Stimulated activated CD8-positive, alpha-beta memory T cell treated with anti-CD3 and anti-CD28 coated beads, Interleukin-4, amount 100 ng/mL, for 4 hours (primary cell): ENCODE measurements around the gene PAXIP1.
A peak's percentile ranks its signal among the peaks of the same experiment; 100 is the strongest.
"Not testable (repeated sequence)": the region's sequence is repeated elsewhere in the genome, so short reads cannot be mapped to it uniquely, and the experiment has no call there.

Source experiments
- DNase-seq, 2 donors: peaks; one replicate each; pipeline ENCODE4 v3.0.0-alpha.2; 2020; ENCODE audit warnings: low read depth in 2 of 2, low spot score in 1 of 2

PAXIP1 gene

GRCh38 chr7:155003092-155003375, at the start of gene PAXIP1:
Gene PAXIP1 (minus strand): TSS chr7:155003124. CDS start chr7:155002929, 195 bp downstream.
- no peak for DNase-seq

GRCh38 chr7:155051355-155051754, 48.4 kb upstream of the PAXIP1 start:
- no peak for DNase-seq

- DNase-seq = no peak
These were observed 45.1 kb upstream of the PAXIP1 start for GRCh38 chr7:155048006-155048405.

- DNase-seq = no peak
These were observed 40.8 kb upstream of the PAXIP1 start for GRCh38 chr7:155043756-155044155.

- DNase-seq = no peak
These were observed 35.4 kb upstream of the PAXIP1 start for GRCh38 chr7:155038335-155038734.

GRCh38 chr7:155034495-155034894, 31.6 kb upstream of the PAXIP1 start:
- not testable (repeated sequence) for DNase-seq

- no peak for DNase-seq
These were observed 30.1 kb upstream of the PAXIP1 start for GRCh38 chr7:155032978-155033377.

GRCh38 chr7:155027879-155028278, 25.0 kb upstream of the PAXIP1 start:
- DNase-seq = no peak

- no peak for DNase-seq
These were observed 18.8 kb upstream of the PAXIP1 start for GRCh38 chr7:155021699-155022145.

GRCh38 chr7:155020996-155021395, 18.1 kb upstream of the PAXIP1 start:
- DNase-seq = no peak

- no peak for DNase-seq
These were observed 14.9 kb upstream of the PAXIP1 start for GRCh38 chr7:155017834-155018233.

- no peak for DNase-seq
These were observed 8.2 kb upstream of the PAXIP1 start for GRCh38 chr7:155011086-155011485.

- DNase-seq = no peak
These were observed 6.7 kb upstream of the PAXIP1 start for GRCh38 chr7:155009570-155010157.

GRCh38 chr7:155007947-155008346, 5.0 kb upstream of the PAXIP1 start:
- DNase-seq = no peak

GRCh38 chr7:155003376-155004214, 671 bp upstream of the PAXIP1 start:
- DNase-seq = peak; percentile 67 to 68

- peak in 1 of 2 donors; percentile 40 for DNase-seq
These were observed 373 bp downstream of the PAXIP1 start for GRCh38 chr7:155002411-155003091.

GRCh38 chr7:155001756-155002410, 1.0 kb downstream of the PAXIP1 start:
- no peak for DNase-seq

- DNase-seq = no peak
These were observed 2.1 kb downstream of the PAXIP1 start for GRCh38 chr7:155000795-155001194.

- DNase-seq = no peak
These were observed 4.4 kb downstream of the PAXIP1 start for GRCh38 chr7:154998481-154998880.

GRCh38 chr7:154997840-154998370, 5.0 kb downstream of the PAXIP1 start:
- no peak for DNase-seq

- no peak for DNase-seq
These were observed 6.2 kb downstream of the PAXIP1 start for GRCh38 chr7:154996756-154997155.
